HG03139 (cell line): ENCODE results near the gene HTR3B.
"Not testable (repeated sequence)": the region's sequence is repeated elsewhere in the genome, so short reads cannot be mapped to it uniquely, and the experiment has no call there.

Experiments
- ATAC-seq: cut with Tn5 transposase; IDR thresholded peaks from one replicate; pipeline ENCODE4 v1.9.1; 2021; ENCODE audit not compliant: unreplicated experiment

The HTR3B gene

GRCh38 chr11:113937918-113938317 is 33.3 kb downstream of the HTR3B start:
- no peak for ATAC-seq

- ATAC-seq: no peak
Observed at GRCh38 chr11:113942256-113942655, 37.7 kb downstream of the HTR3B start.

GRCh38 chr11:113946162-113946561 is 41.6 kb downstream of the HTR3B start:
- not testable (repeated sequence) for ATAC-seq

GRCh38 chr11:113947994-113948393 is 43.4 kb downstream of the HTR3B start:
- ATAC-seq: no peak

- ATAC-seq: no peak
Observed at GRCh38 chr11:113949891-113950290, 45.3 kb downstream of the HTR3B start.

- no peak for ATAC-seq
Observed at GRCh38 chr11:113951537-113951936, 46.9 kb downstream of the HTR3B start.

- ATAC-seq: no peak
Observed at GRCh38 chr11:113952070-113952469, 47.5 kb downstream of the HTR3B start.

GRCh38 chr11:113952588-113952987 is 48.0 kb downstream of the HTR3B start:
- ATAC-seq: no peak

- no peak for ATAC-seq
Observed at GRCh38 chr11:113954235-113954634, 49.6 kb downstream of the HTR3B start.

- ATAC-seq: no peak
Observed at GRCh38 chr11:113956986-113957385, 52.4 kb downstream of the HTR3B start.

- ATAC-seq: no peak
Observed at GRCh38 chr11:113960702-113961330, 56.2 kb downstream of the HTR3B start.

GRCh38 chr11:113967361-113967760 is 62.8 kb downstream of the HTR3B start:
- ATAC-seq: no peak

- ATAC-seq: no peak
Observed at GRCh38 chr11:113971506-113972195, 67.1 kb downstream of the HTR3B start.

- ATAC-seq: no peak
Observed at GRCh38 chr11:113974741-113975470, 70.3 kb downstream of the HTR3B start, which contains the start of gene HTR3A. Gene HTR3A (plus strand): TSS chr11:113975108. CDS start chr11:113975326, 218 bp downstream.

- no peak for ATAC-seq
Observed at GRCh38 chr11:113977071-113977490, 72.5 kb downstream of the HTR3B start.

GRCh38 chr11:113977701-113978100 is 73.1 kb downstream of the HTR3B start:
- ATAC-seq: no peak

- no peak for ATAC-seq
Observed at GRCh38 chr11:113979431-113979830, 74.8 kb downstream of the HTR3B start.

GRCh38 chr11:113980785-113981184 is 76.2 kb downstream of the HTR3B start:
- ATAC-seq: no peak

GRCh38 chr11:113982306-113982705 is 77.7 kb downstream of the HTR3B start:
- ATAC-seq: no peak

GRCh38 chr11:113984781-113985180 is 80.2 kb downstream of the HTR3B start:
- ATAC-seq: no peak

GRCh38 chr11:113985906-113986305 is 81.3 kb downstream of the HTR3B start:
- ATAC-seq: no peak
